Upper lobe of right lung (tissue), 1 donor: ENCODE data around the gene MFN2. TPM values are rescaled to one million over a fixed set of nuclear protein-coding genes. Genes with fewer than 3 reads are reported as not detected.

ENCODE experiments used
- ATAC-seq: fragments of 200-7000 bp; cut with Tn5 transposase; one replicate; pipeline ENCODE4 v1.9.1; 2020; ENCODE audit warnings: mild to moderate bottlenecking, moderate library complexity
- DNase-seq: peaks from one replicate; pipeline ENCODE4 v3.0.0-alpha.2; 2020
- H3K27ac ChIP-seq: fragments of 200-600 bp; one replicate; pipeline ENCODE4 v1.8.0; 2022
- H3K27me3 ChIP-seq: fragments of 200-600 bp; one replicate; pipeline ENCODE4 v1.8.0; 2022; ENCODE audit warnings: mild to moderate bottlenecking
- H3K36me3 ChIP-seq: fragments of 200-600 bp; one replicate; pipeline ENCODE4 v1.8.0; 2022
- H3K4me1 ChIP-seq: fragments of 200-600 bp; one replicate; pipeline ENCODE4 v1.8.0; 2022
- H3K4me3 ChIP-seq: fragments of 200-600 bp; one replicate; pipeline ENCODE4 v1.8.0; 2022; ENCODE audit warnings: mild to moderate bottlenecking
- H3K9me3 ChIP-seq: fragments of 200-600 bp; one replicate; pipeline ENCODE4 v1.8.0; 2022
- intact Hi-C: fragments of 100-400 bp; cut with DNase I; formaldehyde crosslinking; loops from one replicate; pipeline ENCODE4 v1.11.0; 2022
- total RNA-seq: library from RNA; stranded (reverse); fragmentation: NEBNext Ultra II Directional; extraction: Animal tissue kit (Norgen Biotek cat#: 25700); gene quantifications from one replicate; pipeline ENCODE4 v1.2.1, GENCODE V29; 2021
- TF ChIP-seq, protein P1 (sequence below): fragments of 200-600 bp; IDR thresholded peaks from one replicate; pipeline ENCODE4 v1.8.0; 2022; ENCODE audit warnings: antibody characterized with exemption
- donor health status: DM: no; HTN: yes; CAD: no; lungs with severe emphysema.

Gene MFN2
- total RNA-seq, 1 donor from 2014 or later: 89.9 TPM

- TF ChIP-seq, protein P1, sequence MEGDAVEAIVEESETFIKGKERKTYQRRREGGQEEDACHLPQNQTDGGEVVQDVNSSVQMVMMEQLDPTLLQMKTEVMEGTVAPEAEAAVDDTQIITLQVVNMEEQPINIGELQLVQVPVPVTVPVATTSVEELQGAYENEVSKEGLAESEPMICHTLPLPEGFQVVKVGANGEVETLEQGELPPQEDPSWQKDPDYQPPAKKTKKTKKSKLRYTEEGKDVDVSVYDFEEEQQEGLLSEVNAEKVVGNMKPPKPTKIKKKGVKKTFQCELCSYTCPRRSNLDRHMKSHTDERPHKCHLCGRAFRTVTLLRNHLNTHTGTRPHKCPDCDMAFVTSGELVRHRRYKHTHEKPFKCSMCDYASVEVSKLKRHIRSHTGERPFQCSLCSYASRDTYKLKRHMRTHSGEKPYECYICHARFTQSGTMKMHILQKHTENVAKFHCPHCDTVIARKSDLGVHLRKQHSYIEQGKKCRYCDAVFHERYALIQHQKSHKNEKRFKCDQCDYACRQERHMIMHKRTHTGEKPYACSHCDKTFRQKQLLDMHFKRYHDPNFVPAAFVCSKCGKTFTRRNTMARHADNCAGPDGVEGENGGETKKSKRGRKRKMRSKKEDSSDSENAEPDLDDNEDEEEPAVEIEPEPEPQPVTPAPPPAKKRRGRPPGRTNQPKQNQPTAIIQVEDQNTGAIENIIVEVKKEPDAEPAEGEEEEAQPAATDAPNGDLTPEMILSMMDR: no peak
- H3K4me3 ChIP-seq: no peak overlapping the region
- intact Hi-C loops: no loop called here
- DNase-seq: no peak
- H3K36me3 ChIP-seq: peaks cover 48% of the 10 kb centered on the region
- H3K27ac ChIP-seq: no peak overlapping the region
- H3K4me1 ChIP-seq: peaks cover 15% of the 10 kb centered on the region
- no peaks in the 10 kb centered on the region for H3K9me3 ChIP-seq
- no peak for ATAC-seq
- no peaks in the 10 kb centered on the region for H3K27me3 ChIP-seq
Observed at GRCh38 chr1:11984576-11984975, 4.3 kb downstream of the MFN2 start.

DNA sequence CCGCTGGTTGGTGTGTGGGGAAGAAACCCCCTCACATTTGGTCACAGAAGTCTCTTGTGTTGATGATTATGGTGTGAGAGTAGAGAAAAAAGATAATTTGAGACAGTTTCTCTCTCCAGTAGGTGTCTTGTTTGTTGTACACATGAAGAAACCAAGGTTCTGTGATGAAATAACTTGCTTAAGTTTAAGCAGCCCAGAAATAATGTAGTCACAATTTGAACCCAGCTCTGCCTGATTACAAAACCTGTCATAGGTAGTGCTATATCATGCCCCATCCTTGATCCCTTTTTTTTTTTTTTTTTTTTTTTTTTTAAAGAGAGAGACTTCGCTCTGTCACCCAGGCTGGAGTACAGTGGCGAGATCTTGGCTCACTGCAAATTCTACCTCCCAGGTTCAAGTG, 4.9 kb downstream of the MFN2 start:
- Histone ChIP-seq H3K36me3 (peaks cover 53% of the 10 kb centered on the region), H3K4me3 (no peak overlapping the region), H3K27ac (peak overlapping the region; percentile 51), H3K27me3 (no peaks in the 10 kb centered on the region), H3K9me3 (no peaks in the 10 kb centered on the region), H3K4me1 (peaks cover 14% of the 10 kb centered on the region)
- ATAC-seq (no peak), DNase-seq (no peak)
- TF ChIP-seq, protein P1: no peak
- intact Hi-C loops: no loop called here

DNA sequence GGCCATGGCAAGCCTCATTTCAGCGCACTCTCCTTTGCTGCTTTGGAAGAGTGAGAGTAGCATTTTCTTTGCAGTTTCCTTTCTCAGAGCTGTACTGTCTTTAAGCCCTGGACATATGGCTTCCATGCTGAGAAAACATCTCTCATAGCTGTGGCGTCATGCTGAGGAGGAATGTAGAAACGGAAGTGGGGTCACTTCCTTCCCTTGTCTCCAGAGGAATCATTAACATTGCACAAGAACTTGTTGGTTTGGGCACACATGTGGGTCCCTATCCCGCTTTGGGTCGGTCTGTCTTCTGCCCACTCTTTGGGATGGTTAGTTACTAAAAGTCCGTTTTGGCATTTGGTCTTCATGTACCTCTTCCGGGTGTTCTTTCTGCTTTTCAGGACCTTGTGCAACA, 5.6 kb downstream of the MFN2 start:
- peak; percentile 46 for ATAC-seq
- Histone ChIP-seq H3K4me3 (no peak overlapping the region), H3K9me3 (no peaks in the 10 kb centered on the region), H3K27me3 (no peaks in the 10 kb centered on the region), H3K27ac (peak overlapping the region; percentile 51), H3K36me3 (peaks cover 60% of the 10 kb centered on the region), H3K4me1 (peaks cover 12% of the 10 kb centered on the region)
- DNase-seq: no peak
- TF ChIP-seq, protein P1: no peak
- intact Hi-C loops: no loop called here

DNA sequence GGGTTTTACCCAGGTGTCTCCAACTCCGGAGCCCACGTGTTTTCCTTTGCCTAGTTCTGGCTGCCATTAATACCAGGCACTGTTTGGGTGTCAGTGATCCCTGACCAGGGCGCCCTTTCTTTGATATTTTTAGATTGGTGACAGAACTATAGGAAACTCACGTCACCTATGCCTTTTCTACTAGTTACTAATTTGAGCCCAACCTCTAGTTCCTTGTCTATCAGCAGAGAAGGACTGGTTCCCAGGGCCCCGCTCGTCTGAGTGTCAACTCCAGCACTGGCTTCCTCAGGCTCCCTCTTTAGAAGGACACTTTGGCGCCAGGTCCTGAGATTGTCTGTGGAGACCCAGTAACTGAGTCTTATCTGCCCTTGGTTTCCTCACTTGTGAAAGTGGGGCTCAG, 9.4 kb downstream of the MFN2 start:
- Histone ChIP-seq H3K27me3 (no peaks in the 10 kb centered on the region), H3K36me3 (peaks cover 67% of the 10 kb centered on the region), H3K4me3 (no peak overlapping the region), H3K4me1 (no peaks in the 10 kb centered on the region), H3K9me3 (no peaks in the 10 kb centered on the region), H3K27ac (peak overlapping the region; percentile 40)
- TF ChIP-seq, protein P1: no peak
- intact Hi-C loops: no loop called here
- ATAC-seq (no peak), DNase-seq (no peak)

DNA sequence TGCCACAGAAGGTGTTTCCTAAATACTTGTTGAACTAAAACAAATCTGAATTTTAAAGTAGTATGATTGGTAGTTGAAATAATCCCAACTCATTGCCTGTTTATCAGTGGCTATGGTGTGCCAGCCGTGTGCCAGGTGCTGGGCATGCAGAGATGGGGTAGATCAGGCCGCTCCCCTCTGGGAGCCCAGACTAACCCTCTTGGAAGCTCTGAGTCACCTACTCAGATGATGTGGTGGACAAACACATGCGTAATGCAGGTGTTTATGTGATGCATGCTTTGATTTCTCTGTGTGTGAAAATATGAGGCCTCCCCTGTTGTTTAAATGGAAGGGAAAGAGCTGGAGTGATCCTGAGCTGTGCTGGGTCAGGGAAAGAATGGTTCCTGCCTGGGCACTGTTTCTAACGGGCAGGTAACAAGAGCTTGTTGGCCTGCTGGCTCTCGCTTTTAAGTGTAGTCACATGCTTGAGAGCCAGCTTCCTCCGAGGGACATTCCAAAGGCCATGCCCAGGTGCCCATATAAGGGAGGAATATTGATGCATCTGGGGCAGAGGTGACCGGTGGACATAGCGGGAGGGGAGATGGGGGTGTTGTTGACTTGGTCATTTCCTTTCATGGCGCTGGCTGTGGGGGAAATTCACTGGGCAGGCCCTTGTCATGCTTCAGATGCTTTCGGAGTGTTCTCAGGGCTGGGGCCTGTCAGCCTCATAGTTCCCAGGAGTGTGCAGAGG, 10.2 kb downstream of the MFN2 start:
- H3K4me3 ChIP-seq: no peak overlapping the region
- H3K9me3 ChIP-seq: no peaks in the 10 kb centered on the region
- no peaks in the 10 kb centered on the region for H3K4me1 ChIP-seq
- DNase-seq (no peak), ATAC-seq (peak; percentile 91)
- TF ChIP-seq, protein P1: no peak
- intact Hi-C loops: no loop called here
- H3K27ac ChIP-seq: peak overlapping the region; percentile 40
- H3K36me3 ChIP-seq: peaks cover 67% of the 10 kb centered on the region
- no peaks in the 10 kb centered on the region for H3K27me3 ChIP-seq
